ENCODE data around the gene NOS3. TPM values are rescaled to one million over a fixed set of nuclear protein-coding genes. Genes with fewer than 3 reads are reported as not detected.
A peak's percentile ranks its signal among the peaks of the same experiment; 100 is the strongest.

Gene NOS3
- polyA plus RNA-seq, 1 of the 3 experiments (the other 2 are of a cell fraction), result 0.41 TPM

DNA sequence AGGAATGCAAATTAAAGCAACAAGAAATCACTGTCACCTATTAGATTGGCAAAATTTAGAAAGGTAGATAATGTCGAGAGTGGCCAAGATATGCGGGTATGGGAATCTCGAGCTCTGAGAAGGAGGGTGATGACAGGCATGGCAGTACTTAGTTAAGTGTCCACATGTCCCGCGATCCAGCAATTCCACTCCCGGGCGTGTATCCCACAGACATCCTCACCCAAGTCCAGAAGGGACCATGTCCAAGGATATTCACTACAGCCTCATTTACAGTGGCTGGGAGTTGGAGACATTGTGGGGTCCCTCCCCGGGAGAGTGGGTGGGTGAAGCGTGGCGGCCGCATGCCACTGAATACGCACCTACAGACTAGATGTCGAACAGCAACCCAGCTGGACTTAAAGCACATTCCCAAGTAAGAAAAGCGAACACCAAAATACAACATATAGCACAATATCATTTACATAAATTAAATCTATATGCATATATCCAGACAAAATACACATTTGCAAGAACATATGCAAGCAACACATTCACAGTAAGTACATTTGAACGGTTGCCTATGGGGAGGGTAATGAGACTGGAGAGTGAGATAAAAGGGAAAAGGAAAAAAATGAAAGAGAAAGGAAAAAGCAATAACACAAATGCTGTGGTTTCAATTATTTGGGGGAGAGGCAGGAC is 22.6 kb upstream of the NOS3 start:
- Histone ChIP-seq H3K4me1 (ENCODE audit: control insufficient read depth in 1 of 2, insufficient read depth in 2 of 2, low read depth in 1 of 2, low read length in 1 of 2) (peaks cover 0 to 94% of the 10 kb centered on the region in 2 experiments; a peak in 2 of 4 replicates), H3K4me2 (no peak overlapping the region), H3K4me3 (ENCODE audit: low read depth in 2 of 2, low read length in 1 of 2) (no peak overlapping the region), H3F3A (replicated peaks; ENCODE audit: insufficient read depth) (no peaks in the 10 kb centered on the region), H3K9ac (no peak overlapping the region), H3K27me3 (ENCODE audit: insufficient read depth) (peaks cover 66% of the 10 kb centered on the region), H3K9me3 (no peaks in the 10 kb centered on the region), H3K79me2 (ENCODE audit: insufficient read depth) (no peaks in the 10 kb centered on the region), H3K27ac (ENCODE audit: low read depth in 2 of 2, low read length in 1 of 2) (peak overlapping the region in 1 of 2 experiments; percentile 62; a peak in 2 of 4 replicates), H3K9me2 (no peaks in the 10 kb centered on the region), H2AFZ (ENCODE audit: low read depth) (no peak overlapping the region), H4K20me1 (ENCODE audit: insufficient read depth) (no peaks in the 10 kb centered on the region), H3K36me3 (replicated peaks in 1 of 2; ENCODE audit: control insufficient read depth in 1 of 2, insufficient read depth in 2 of 2, low read length in 1 of 2) (no peaks in the 10 kb centered on the region)
- ChIA-PET POLR2A (interaction anchor here (4.3 kb wide), 1 partner anchor 12 kb away, joined by 26 read pairs; no protein-coding TSS in a partner anchor), CTCF (interaction anchor here (0.6 to 27.1 kb wide), 13 partner anchors 9 to 768 kb away, joined by 3 to 761 read pairs (median 8); no protein-coding TSS in a partner anchor)
- WGBS (ENCODE audit: low lambda C conversion rate), result 75% methylated on average over 15 of the region's 15 CpGs
- DNase-seq, result no peak
- TF ChIP-seq, protein P1, sequence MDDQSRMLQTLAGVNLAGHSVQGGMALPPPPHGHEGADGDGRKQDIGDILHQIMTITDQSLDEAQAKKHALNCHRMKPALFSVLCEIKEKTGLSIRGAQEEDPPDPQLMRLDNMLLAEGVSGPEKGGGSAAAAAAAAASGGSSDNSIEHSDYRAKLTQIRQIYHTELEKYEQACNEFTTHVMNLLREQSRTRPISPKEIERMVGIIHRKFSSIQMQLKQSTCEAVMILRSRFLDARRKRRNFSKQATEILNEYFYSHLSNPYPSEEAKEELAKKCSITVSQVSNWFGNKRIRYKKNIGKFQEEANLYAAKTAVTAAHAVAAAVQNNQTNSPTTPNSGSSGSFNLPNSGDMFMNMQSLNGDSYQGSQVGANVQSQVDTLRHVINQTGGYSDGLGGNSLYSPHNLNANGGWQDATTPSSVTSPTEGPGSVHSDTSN (IDR thresholded peaks at IDR 0.05), result no peak

DNA sequence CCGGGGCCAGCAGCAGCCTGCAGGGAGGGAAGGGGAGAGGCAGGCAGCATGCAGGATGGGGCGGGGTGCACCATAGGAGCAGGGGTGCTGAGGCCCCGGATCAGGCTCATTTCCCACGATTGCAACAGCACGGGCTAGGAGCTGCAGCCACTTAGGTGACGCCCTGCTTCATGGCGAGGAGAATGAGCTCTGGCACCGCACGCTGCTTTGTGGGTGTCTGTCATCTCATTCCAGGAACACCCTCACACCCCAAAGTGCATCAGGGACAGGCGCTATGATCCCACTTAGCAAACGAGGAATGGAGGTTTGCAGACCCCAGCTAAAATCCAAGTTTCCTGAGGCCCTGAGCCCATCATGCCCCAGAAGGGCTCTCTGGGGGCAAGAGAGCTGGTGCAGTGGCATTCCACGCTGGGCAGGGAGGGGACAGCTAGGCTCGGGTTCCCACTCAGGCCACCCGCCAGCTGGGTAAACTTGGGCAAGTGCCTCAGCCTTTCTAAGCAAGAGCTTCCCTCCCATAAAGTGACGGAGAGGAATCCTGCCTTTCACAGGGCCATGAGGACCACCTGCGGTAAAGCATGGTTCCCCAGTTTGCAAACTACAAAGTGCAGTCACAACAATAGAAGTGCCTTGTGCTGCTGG is 22.0 kb upstream of the NOS3 start:
- TF ChIP-seq, protein P1 (IDR thresholded peaks at IDR 0.05), result no peak
- TF ChIP-seq FOXJ3 (CRISPR knock-in tag; IDR thresholded peaks at IDR 0.05) (no peak), MXI1 (IDR thresholded peaks at IDR 0.05; ENCODE audit: low read depth, low read length) (no peak), RFX5 (IDR thresholded peaks at IDR 0.05; ENCODE audit: low read length) (no peak), FOSL2 (IDR thresholded peaks at IDR 0.05; ENCODE audit: borderline replicate concordance, low read depth) (no peak), TAF1 (IDR thresholded peaks at IDR 0.05; ENCODE audit: borderline replicate concordance, low read depth, low read length) (no peak), CHD2 (IDR thresholded peaks at IDR 0.05; ENCODE audit: low read length, partially characterized antibody) (no peak), GABPA (IDR thresholded peaks at IDR 0.05; ENCODE audit: low read depth) (no peak), RAD21 (IDR thresholded peaks at IDR 0.05; ENCODE audit: low read length) (no peak)
- TF ChIP-seq, protein P2, sequence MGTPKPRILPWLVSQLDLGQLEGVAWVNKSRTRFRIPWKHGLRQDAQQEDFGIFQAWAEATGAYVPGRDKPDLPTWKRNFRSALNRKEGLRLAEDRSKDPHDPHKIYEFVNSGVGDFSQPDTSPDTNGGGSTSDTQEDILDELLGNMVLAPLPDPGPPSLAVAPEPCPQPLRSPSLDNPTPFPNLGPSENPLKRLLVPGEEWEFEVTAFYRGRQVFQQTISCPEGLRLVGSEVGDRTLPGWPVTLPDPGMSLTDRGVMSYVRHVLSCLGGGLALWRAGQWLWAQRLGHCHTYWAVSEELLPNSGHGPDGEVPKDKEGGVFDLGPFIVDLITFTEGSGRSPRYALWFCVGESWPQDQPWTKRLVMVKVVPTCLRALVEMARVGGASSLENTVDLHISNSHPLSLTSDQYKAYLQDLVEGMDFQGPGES (IDR thresholded peaks at IDR 0.05; ENCODE audit: low read depth, low read length), result no peak
- Histone ChIP-seq H3K27me3 (ENCODE audit: insufficient read depth) (peaks cover 71% of the 10 kb centered on the region), H4K20me1 (ENCODE audit: insufficient read depth) (no peaks in the 10 kb centered on the region), H3F3A (replicated peaks; ENCODE audit: insufficient read depth) (no peaks in the 10 kb centered on the region), H3K27ac (ENCODE audit: low read depth in 2 of 2, low read length in 1 of 2) (peak overlapping the region in 1 of 2 experiments; percentile 100; a peak in 1 of 4 replicates), H3K4me1 (ENCODE audit: control insufficient read depth in 1 of 2, insufficient read depth in 2 of 2, low read depth in 1 of 2, low read length in 1 of 2) (peaks cover 0 to 94% of the 10 kb centered on the region in 2 experiments; a peak in 2 of 4 replicates), H3K4me3 (ENCODE audit: low read depth in 2 of 2, low read length in 1 of 2) (no peak overlapping the region), H3K9ac (no peak overlapping the region), H3K9me2 (no peaks in the 10 kb centered on the region), H3K36me3 (replicated peaks in 1 of 2; ENCODE audit: control insufficient read depth in 1 of 2, insufficient read depth in 2 of 2, low read length in 1 of 2) (no peaks in the 10 kb centered on the region), H2AFZ (ENCODE audit: low read depth) (no peak overlapping the region), H3K9me3 (no peaks in the 10 kb centered on the region), H3K4me2 (no peak overlapping the region), H3K79me2 (ENCODE audit: insufficient read depth) (no peaks in the 10 kb centered on the region)
- 60% methylated on average over 15 of the region's 16 CpGs for WGBS (ENCODE audit: low lambda C conversion rate)
- ChIA-PET POLR2A (interaction anchor here (1.4 to 4.3 kb wide), 2 partner anchors 11 to 20 kb away, joined by 3 to 26 read pairs; no protein-coding TSS in a partner anchor), CTCF (interaction anchor here (0.6 to 27.1 kb wide), 16 partner anchors 8 to 767 kb away, joined by 3 to 761 read pairs (median 6); no protein-coding TSS in a partner anchor)
- no peak for DNase-seq
